ENCODE measurements around the gene ZPBP.

Gene ZPBP

GRCh38 chr7:50037086-50037485 is 56.0 kb downstream of the ZPBP start:
- DNase-seq (ENCODE audit: low read depth) = no peak

GRCh38 chr7:50022991-50023390 is 70.1 kb downstream of the ZPBP start:
- no peak for DNase-seq (ENCODE audit: low read depth)

- DNase-seq (ENCODE audit: low read depth) = no peak
These were observed 70.6 kb downstream of the ZPBP start for GRCh38 chr7:50022451-50022850.

GRCh38 chr7:49995681-49996080 is 97.4 kb downstream of the ZPBP start:
- DNase-seq (ENCODE audit: low read depth) = no peak

GRCh38 chr7:49986191-49986590 is 106.9 kb downstream of the ZPBP start:
- DNase-seq (ENCODE audit: low read depth) = no peak

GRCh38 chr7:49980465-49980864 is 112.6 kb downstream of the ZPBP start:
- no peak for DNase-seq (ENCODE audit: low read depth)

GRCh38 chr7:49976238-49976637 is 116.8 kb downstream of the ZPBP start:
- DNase-seq (ENCODE audit: low read depth) = no peak

- DNase-seq (ENCODE audit: low read depth) = no peak
These were observed 119.0 kb downstream of the ZPBP start for GRCh38 chr7:49974035-49974434.

- no peak for DNase-seq (ENCODE audit: low read depth)
These were observed 155.4 kb downstream of the ZPBP start for GRCh38 chr7:49937608-49938007.

GRCh38 chr7:49931627-49932026 is 161.4 kb downstream of the ZPBP start:
- no peak for DNase-seq (ENCODE audit: low read depth)

GRCh38 chr7:49928787-49929186 is 164.3 kb downstream of the ZPBP start:
- DNase-seq (ENCODE audit: low read depth) = no peak

- DNase-seq (ENCODE audit: low read depth) = no peak
These were observed 165.4 kb downstream of the ZPBP start for GRCh38 chr7:49927631-49928030.

- no peak for DNase-seq (ENCODE audit: low read depth)
These were observed 166.3 kb downstream of the ZPBP start for GRCh38 chr7:49926720-49927119.

- DNase-seq (ENCODE audit: low read depth) = no peak
These were observed 181.1 kb downstream of the ZPBP start for GRCh38 chr7:49911909-49912308.

GRCh38 chr7:49894543-49894942 is 198.5 kb downstream of the ZPBP start:
- DNase-seq (ENCODE audit: low read depth) = no peak

GRCh38 chr7:49893131-49893530 is 199.9 kb downstream of the ZPBP start:
- DNase-seq (ENCODE audit: low read depth) = no peak

- no peak for DNase-seq (ENCODE audit: low read depth)
These were observed 200.6 kb downstream of the ZPBP start for GRCh38 chr7:49892481-49892880.

All from EH (cell line).